Left colon (tissue), 2 donors: Measurements from ENCODE around the gene CCDC78. TPM values are rescaled to one million over a fixed set of nuclear protein-coding genes. Genes with fewer than 3 reads are reported as not detected.

Source experiments
- ATAC-seq: fragments of 200-7000 bp; cut with Tn5 transposase; one replicate; pipeline ENCODE4 v1.9.1; 2020; ENCODE audit warnings: mild to moderate bottlenecking, moderate library complexity
- DNase-seq, 2 donors: peaks; one replicate each; pipeline ENCODE4 v3.0.0-alpha.2; 2020
- intact Hi-C, 2 donors: fragments of 100-400 bp; cut with DNase I in 1 of 2; cut with micrococcal nuclease in 1 of 2; formaldehyde crosslinking; loops; one replicate each; pipeline versions ENCODE4 v1.11.2 to v1.14.0; 2022; cut with DNase I, micrococcal nuclease
- long read RNA-seq: library from polyadenylated mRNA; unstranded; transcript quantifications from one replicate; pipeline ENCODE4 v2.0.0, GENCODE V29; 2021
- total RNA-seq, 2 donors: library from RNA; stranded (reverse); fragmentation: NEBNext Ultra II Directional; extraction: Animal tissue kit (Norgen Biotek cat#: 25700); gene quantifications; one replicate each; pipeline ENCODE4 v1.2.1, GENCODE V29; 2021
- donor health status: DM: no; HTN: no; CAD: no.
- donor health status: DM: yes; HTN: yes; CAD: no.

The CCDC78 gene
- under 1 TPM; 0.75 to 0.95 TPM for total RNA-seq
- long read RNA-seq, result 0 reads

DNA sequence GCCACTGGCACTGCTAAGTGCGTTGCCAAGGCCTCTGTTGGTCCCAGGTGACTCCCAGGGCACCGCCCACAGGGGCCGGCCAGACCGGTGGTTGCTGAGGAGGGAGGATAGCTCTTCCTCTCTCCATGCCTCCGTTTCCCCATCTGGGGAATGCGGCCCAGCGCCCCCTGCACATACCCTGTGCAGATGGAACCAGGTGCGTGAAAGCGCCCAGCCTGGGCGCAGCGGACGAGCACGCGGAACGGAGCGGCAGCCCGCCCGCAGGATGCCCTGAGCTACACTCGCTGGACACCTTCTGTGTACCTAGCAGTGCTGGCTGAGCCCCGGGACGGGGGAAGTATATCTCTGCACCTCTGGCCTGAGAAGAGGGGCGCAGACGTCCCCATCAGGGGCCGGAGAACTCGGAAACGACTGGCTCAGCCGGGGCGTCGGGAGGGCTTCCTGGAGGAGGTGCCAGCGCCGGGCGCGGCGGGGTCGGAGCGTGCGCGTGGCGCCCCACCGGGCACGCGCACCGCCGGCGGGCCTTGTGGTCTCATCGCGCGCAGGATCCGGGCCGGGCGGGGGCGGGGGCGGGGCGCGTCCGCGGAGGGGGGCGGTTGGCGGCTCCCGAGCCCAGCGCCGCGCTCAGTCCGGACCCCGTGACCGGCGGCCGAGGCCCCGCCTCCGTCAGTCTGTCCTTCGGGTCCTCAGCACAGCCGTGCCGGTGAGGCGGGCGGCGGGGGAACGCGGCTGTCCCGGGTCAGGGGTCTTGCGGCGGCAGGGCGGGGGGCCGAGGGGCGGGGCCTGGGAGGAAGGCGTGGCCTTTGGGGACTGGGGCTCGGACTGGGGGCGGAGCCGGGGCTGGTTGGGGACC is at the start of gene CCDC78, which contains the start of gene HAGHL:
Gene CCDC78 (minus strand): TSS at position 6 of the 853 bp plus-strand sequence. CDS start 76 bp downstream, outside the sequence.
Gene HAGHL (plus strand): TSS at position 669 of the 853 bp plus-strand sequence. CDS start 404 bp downstream, outside the sequence.
- DNase-seq, result peak; percentile 50 to 73

DNA sequence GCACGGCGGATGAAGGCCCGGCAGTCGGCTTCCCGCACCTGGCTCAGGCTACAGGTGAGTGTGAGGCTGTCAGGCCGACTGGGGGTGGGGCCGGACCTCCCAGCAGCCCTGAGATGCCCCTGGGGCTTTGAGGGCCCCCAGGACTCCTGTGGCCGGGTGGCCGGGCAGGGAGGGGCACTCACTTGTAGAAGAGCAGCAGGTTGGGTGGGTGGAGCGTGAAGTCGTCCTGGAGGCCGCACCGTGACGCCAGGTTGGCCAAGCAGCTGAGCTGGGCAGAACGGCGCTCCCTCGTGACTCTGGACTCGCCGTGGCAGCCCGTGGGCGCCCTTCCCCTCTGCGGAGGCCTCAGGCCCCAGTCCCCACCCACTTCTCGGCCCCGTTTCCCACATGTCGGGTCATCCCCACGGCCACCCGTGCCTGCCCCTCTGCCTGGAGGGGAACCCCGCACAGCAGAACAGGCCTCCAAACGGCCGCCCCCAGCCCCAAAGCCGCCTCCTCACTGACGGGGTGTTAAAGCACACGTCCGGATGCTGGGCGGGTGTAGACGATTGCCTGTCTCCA is 49.1 kb upstream of the CCDC78 start:
- intact Hi-C loops, result no loop called here
- no peak for ATAC-seq

More for the DNA sequence above, at the start of gene CCDC78, which contains the start of gene HAGHL:
- peak; percentile 19 for ATAC-seq
- intact Hi-C loops, result no loop called here

DNA sequence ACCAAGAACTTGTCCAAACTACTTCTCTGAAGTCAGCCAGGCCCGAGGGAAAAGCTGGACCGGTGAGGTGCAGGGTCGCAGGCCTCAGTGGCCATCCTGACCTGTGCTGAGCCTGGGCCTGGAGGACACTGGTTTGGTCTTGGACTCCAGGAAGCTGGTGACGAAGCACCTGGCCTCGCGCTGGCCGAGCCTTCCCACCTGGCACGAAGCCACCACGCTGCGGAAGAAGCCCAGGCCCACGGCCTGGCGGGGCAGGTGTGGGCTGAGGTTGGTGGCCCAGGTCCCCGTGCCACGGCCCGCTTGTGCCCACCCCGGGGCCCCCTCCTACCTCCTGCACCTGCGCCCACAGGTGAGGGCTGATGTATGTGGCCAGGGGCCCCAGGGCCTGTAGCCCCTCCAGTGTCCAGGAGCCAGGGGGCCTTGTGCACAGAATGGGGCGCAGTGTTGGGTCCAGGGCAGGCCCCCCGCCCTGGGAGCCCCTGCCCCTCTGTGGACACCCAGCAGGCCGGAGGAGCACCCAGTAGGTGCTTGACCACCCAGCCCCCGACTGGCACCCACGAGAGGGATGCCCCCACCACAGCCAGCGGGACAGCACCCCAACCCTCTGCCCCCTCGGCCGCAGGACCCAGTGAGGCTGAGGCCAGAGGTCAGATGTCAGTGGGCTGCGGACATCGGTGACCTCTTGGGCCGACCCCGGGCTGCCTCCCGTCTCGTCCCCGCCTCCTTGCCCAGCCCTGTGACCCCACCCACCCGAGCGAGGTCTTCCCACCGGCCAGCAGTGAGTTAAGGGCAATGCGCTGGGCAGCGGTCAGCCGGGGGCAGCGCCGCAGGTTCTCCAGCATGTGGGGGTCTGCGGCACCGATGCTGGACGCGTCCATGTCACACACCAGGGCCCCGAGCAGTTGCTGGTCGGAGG is 48.1 kb upstream of the CCDC78 start:
- DNase-seq (no peak), ATAC-seq (peak; percentile 25)
- intact Hi-C loops, result no loop called here

More for the DNA sequence above, 49.1 kb upstream of the CCDC78 start:
- no peak for DNase-seq

DNA sequence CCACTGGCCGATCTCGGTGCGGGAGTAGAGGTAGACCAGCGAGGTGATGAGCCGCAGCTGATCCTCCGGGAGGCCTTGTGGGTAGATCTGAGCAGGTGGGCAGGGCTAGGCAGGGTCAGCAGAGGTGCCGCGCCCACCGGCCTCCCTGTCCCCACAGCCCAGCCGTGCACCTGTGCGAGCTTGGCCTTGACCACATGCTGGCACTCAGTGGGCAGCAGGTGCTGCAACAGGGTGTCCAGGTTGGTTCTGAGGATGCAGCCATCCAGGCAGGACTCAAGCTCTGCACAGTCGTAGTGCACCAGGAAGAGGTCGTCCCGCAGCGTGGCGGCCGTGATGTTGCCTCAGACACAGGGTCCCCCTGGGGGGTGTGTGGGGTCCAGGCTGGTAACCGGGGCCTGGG is 46.7 kb upstream of the CCDC78 start:
- DNase-seq, result no peak
- ATAC-seq, result no peak
- intact Hi-C loops, result no loop called here

DNA sequence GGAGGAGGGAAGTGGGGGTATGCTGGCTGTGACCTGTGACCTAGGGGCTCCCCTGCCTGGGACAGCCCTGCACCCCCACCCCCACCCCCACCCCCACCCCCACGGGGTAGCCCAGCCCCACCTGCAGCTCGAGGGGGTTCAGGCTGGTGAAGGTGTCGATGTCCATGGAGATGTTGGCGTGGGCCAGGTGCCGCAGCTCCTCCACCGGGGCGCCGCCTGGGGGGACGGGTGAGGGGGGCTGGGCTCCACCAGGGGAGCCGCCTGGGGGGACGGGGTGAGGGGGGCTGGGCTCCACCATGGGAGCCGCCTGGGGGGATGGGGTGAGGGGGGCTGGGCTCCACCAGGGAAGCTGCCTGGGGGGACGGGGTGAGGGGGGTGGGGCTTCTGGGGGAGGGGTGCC is 44.2 kb upstream of the CCDC78 start:
- intact Hi-C loops, result no loop called here
- ATAC-seq, result no peak

DNA sequence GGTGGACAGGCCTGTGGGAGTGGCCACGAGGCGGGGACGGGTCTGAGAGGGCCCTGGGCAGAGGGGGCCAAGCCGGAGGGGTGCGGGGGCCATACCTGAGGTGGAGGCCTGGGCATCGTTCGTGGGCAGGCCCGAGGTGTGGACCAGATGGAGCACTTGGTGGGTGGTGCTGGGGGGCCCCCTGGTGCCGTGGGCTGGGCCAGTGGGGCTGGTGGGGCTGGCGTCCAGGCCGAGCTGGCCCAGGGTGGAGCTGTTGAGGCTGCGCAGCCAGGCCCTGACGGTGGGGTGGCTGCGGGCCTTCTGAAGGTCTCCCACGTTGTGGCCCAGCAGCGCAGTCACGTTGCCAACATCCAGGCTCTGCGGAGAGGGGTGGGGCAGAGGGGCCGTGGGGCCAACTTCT is 43.7 kb upstream of the CCDC78 start:
- intact Hi-C loops, result no loop called here
- ATAC-seq (no peak), DNase-seq (no peak)

More for the DNA sequence above, 44.2 kb upstream of the CCDC78 start:
- no peak for DNase-seq

DNA sequence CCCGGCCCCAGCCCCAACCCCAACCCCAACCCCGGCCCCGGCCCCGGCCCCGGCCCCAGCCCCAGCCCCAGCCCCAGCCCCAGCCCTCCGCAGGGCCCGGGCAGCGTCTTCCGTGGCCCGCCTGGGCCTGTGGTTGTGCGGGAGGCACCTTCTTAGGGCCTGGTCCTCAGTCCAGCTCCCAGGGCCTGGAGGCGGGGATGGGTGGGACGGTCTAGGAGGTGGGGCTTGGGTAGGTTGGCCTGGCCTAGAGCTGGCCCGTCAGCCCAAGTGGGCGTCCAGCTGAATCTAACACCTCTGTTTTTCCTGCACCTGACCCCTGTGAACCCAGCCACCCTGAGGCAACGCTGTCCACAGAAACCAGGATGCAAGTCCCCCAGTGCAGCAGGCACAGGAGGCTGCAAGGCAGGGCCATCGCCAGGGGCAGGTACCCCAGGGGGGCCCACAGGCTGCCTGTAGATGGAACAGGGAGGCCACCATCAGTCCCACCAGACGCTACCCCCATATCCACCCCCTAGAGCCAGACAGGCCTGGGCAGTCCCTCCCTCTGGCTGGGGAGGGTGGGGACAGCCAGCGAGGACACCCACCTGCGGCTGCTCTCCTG is 43.0 kb upstream of the CCDC78 start:
- intact Hi-C loops, result no loop called here
- ATAC-seq (no peak), DNase-seq (no peak)

DNA sequence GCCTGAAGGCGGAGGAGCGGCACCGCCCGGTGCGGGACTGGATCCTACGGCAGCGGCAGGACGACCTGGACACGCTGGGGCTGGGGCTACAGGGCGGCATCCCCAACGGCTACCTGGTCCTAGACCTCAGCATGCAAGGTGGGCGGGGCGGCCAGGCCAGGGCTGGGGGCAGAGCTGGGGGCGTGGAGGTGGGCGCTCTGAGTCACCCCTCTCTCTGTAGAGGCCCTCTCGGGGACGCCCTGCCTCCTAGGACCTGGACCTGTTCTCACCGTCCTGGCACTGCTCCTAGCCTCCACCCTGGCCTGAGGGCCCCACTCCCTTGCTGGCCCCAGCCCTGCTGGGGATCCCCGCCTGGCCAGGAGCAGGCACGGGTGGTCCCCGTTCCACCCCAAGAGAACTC is 42.2 kb upstream of the CCDC78 start:
- intact Hi-C loops, result no loop called here
- DNase-seq (no peak), ATAC-seq (no peak)

DNA sequence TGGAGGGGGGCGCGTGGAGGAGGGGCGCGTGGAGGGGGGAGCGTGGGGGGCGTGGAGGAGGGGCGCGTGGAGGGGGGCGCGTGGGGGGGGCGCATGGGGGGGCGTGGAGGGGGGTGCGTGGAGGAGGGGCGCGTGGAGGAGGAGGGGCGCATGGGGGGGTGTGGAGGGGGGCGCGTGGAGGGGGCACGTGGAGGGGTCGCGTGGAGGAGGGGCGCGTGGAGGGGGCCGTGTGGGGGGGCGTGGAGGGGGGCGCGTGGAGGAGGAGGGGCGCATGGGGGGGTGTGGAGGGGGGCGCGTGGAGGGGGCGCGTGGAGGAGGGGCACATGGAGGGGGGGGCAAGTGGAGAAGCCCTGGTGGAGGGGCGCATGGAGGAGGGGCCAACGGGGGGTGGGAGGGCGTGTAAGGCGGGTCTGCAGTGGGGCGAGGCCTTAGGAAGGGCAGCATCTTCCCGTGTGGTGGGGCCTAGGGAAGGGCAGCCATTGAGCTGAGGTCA is 41.5 kb upstream of the CCDC78 start:
- ATAC-seq (no peak), DNase-seq (no peak)
- intact Hi-C loops, result no loop called here

DNA sequence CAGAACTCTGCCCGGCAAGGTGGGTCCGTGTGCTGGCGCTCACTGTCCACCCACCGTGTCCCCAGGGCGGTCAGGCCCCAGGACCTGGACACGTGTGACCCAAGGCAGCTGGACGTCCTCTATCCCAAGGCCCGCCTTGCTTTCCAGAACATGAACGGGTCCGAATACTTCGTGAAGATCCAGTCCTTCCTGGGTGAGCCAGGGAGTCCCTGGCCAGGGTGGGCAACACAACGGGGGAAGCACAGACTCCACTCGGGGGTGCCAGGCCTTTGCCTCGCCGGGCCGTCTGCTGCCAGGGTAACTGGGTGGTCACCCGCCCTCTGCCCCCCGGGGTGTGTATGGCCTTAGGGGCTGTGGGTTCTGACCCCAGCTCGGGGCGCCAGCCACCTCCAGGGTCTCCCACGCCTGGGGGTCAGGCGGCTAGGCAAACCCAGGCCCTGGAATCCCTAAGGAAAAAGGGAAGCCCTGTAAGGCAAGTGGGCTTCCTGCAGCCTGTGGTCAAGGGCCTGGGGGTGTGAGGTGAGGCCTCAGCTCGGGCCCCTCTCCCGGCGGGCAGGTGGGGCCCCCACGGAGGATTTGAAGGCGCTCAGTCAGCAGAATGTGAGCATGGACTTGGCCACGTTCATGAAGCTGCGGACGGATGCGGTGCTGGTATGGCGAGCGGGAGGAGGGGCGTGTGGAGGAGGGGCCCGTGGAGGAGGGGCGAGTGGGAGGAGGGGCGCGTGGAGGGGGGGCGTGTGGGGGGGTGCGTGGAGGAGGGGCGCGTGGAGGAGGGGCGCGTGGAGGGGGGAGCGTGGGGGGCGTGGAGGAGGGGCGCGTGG is 40.8 kb upstream of the CCDC78 start:
- ATAC-seq (no peak), DNase-seq (no peak)
- intact Hi-C loops, result no loop called here

DNA sequence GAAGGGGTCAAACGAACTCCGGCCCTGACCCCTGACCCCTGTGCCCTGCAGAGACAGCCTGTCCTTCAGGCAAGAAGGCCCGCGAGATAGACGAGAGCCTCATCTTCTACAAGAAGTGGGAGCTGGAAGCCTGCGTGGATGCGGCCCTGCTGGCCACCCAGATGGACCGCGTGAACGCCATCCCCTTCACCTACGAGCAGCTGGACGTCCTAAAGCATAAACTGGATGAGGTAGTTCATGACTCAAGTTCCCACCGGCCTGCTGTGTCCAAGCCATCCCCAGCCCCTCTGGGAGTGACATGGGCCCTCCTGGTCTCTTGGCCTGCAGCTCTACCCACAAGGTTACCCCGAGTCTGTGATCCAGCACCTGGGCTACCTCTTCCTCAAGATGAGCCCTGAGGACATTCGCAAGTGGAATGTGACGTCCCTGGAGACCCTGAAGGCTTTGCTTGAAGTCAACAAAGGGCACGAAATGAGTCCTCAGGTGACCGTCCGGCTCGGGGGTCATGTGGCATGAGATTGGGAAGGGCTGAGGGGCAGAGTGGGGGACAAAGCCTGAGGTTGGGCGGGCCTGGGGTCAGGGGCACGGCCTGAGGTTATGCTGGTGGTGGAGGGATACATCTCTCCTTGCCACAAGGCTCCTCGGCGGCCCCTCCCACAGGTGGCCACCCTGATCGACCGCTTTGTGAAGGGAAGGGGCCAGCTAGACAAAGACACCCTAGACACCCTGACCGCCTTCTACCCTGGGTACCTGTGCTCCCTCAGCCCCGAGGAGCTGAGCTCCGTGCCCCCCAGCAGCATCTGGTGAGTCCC is 40.0 kb upstream of the CCDC78 start:
- ATAC-seq (no peak), DNase-seq (no peak)
- intact Hi-C loops, result no loop called here

DNA sequence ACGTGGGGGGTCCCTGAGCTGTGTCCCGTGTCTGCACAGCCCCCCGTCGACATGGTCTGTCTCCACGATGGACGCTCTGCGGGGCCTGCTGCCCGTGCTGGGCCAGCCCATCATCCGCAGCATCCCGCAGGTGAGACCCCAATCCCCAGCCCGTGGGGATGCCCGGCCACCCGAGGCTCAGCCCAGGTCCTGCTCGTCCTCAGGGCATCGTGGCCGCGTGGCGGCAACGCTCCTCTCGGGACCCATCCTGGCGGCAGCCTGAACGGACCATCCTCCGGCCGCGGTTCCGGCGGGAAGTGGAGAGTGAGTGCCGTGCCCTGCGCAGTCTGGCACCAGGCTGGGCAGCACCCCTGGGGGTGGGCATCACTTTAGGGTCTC is 39.2 kb upstream of the CCDC78 start:
- no peak for ATAC-seq
- DNase-seq, result no peak
- intact Hi-C loops, result no loop called here

DNA sequence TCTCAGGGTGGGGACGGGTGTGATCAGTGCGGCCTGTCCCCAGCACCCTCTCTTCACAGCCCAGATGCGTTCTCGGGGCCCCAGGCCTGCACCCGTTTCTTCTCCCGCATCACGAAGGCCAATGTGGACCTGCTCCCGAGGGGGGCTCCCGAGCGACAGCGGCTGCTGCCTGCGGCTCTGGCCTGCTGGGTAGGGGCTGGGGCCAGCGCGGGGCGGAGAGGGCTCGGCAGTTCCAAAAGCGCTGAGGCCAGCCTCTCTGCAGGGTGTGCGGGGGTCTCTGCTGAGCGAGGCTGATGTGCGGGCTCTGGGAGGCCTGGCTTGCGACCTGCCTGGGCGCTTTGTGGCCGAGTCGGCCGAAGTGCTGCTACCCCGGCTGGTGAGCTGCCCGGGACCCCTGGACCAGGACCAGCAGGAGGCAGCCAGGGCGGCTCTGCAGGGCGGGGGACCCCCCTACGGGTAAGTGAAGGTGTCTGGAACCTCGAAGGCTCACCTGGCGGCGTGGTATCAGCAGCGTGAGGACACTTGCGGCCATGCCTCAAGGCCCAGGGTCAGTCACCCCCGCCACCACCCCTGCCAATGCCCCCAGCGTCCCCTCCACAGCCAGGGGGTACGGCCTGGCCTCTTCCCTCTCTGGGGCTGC is 38.7 kb upstream of the CCDC78 start:
- ATAC-seq, result no peak
- intact Hi-C loops, result no loop called here
- DNase-seq, result peak in 1 of 2 donors; percentile 22

DNA sequence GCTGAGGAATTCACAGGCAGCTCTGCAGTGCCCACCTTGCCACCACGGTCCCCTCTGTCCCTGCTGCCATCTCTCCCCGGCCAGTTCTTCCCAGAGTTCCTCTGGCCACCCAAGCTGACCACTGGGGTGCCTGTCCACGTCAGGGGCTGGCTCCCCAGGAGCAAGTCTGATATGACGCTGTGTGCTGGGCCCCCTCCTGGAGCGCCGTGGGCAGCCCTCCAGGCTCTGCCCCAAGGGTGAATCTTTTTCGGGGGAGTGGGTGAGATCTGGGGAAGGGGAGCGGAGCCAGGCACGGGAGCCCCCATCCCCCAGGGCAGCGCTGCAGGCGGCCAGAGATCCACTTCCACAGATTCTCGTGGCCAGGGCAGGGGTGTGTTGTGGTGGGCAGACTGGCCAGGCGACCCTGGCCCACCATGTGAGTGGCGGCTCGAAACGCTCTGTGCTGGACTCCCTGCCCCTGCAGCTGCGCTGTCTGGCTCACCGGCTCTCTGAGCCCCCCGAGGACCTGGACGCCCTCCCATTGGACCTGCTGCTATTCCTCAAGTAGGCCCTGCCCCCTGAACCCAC is 38.0 kb upstream of the CCDC78 start:
- intact Hi-C loops, result no loop called here
- no peak for ATAC-seq

DNA sequence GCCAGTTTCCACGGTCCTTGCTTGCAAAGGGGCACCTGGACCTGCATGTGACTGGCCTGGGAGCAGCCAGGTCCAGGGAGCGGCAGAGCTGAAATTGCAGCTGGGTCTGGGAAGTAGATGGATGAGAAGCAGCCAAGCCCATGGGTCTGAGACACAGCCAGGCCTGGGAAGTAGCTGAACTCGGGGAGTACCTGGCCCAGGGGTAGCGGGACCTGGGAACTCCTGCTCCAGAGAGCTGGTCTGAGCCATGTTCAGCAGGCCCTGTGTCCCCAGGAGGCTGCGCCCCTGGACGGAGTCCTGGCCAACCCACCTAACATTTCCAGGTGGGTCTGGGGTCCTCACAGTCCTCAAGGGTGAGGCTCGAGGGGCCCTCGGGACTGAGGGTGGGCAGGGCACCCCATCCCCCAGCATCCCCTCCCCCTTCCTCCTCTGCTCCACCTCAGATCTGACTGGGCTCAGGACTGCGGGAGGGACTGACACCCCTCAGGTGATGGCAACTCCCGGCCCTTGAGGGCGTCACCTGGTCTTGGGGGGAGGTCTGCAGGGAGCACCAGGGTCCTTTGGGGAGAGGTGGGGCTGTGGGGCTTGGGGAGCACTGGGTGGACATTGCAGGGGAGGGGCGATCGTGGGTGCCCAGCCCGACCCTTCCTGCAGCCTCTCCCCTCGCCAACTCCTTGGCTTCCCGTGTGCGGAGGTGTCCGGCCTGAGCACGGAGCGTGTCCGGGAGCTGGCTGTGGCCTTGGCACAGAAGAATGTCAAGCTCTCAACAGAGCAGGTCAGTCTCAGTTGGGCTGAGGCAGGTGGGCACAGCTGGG is 37.3 kb upstream of the CCDC78 start:
- intact Hi-C loops, result no loop called here
- no peak for DNase-seq
- no peak for ATAC-seq

More for the DNA sequence above, 38.0 kb upstream of the CCDC78 start:
- DNase-seq, result no peak
